ENCODE data around the gene OPCML.

The OPCML gene

GRCh38 chr11:132818951-132819350, 713.4 kb downstream of the OPCML start:
- no peak for DNase-seq (ENCODE audit: low read depth)
- TF ChIP-seq, protein P1, sequence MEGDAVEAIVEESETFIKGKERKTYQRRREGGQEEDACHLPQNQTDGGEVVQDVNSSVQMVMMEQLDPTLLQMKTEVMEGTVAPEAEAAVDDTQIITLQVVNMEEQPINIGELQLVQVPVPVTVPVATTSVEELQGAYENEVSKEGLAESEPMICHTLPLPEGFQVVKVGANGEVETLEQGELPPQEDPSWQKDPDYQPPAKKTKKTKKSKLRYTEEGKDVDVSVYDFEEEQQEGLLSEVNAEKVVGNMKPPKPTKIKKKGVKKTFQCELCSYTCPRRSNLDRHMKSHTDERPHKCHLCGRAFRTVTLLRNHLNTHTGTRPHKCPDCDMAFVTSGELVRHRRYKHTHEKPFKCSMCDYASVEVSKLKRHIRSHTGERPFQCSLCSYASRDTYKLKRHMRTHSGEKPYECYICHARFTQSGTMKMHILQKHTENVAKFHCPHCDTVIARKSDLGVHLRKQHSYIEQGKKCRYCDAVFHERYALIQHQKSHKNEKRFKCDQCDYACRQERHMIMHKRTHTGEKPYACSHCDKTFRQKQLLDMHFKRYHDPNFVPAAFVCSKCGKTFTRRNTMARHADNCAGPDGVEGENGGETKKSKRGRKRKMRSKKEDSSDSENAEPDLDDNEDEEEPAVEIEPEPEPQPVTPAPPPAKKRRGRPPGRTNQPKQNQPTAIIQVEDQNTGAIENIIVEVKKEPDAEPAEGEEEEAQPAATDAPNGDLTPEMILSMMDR (IDR thresholded peaks at IDR 0.05; ENCODE audit: low read length, missing control alignments): no peak
- no peak overlapping the region for H3K4me3 ChIP-seq (replicated peaks; ENCODE audit: low read depth, low read length)

DNA sequence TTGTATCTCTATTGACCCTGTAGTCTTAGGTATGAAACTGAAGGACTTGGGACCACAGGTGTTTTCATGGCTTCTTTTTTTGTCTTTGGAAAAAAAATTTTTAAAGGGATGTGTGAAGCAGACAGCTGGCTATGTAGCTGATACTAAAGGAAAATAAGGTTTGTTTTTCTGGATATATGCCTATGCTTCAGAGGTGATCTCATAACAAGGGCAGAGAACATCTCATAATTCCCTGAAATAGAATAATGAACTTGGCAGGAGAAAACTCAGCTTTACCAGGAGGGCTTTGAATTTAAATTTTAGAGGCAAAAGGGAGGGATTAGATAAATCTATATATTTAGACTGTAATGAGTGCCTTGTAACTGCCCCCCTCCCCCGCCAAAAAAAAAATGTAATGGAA, 714.9 kb downstream of the OPCML start:
- no peak overlapping the region for H3K4me3 ChIP-seq (replicated peaks; ENCODE audit: low read depth, low read length)
- DNase-seq (ENCODE audit: low read depth): no peak
- TF ChIP-seq, protein P1 (IDR thresholded peaks at IDR 0.05; ENCODE audit: low read length, missing control alignments): no peak

DNA sequence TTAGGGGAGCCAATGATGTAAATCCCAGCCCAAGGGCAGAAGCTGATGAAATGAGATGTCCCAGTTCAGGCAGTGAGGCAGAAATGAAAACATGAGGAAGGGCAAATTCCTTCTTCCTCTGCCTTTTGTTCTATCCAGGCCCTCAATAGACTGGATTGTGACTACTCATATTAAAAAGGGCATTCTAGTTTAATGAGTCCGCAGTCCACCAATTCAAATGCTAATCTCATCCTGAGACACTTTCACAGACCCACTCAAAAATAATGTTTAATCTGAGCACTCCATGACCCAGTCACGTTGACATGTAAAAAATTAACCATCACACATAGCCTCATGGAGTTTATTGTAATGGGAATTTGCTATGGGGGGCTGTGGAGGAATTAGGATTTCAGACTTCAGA, 717.9 kb downstream of the OPCML start:
- TF ChIP-seq, protein P1 (IDR thresholded peaks at IDR 0.05; ENCODE audit: low read length, missing control alignments): no peak
- no peak overlapping the region for H3K4me3 ChIP-seq (replicated peaks; ENCODE audit: low read depth, low read length)
- DNase-seq (ENCODE audit: low read depth): no peak

GRCh38 chr11:132811649-132812048, 720.7 kb downstream of the OPCML start:
- TF ChIP-seq, protein P1 (IDR thresholded peaks at IDR 0.05; ENCODE audit: low read length, missing control alignments): no peak
- no peak overlapping the region for H3K4me3 ChIP-seq (replicated peaks; ENCODE audit: low read depth, low read length)
- no peak for DNase-seq (ENCODE audit: low read depth)

GRCh38 chr11:132809070-132809469, 723.2 kb downstream of the OPCML start:
- TF ChIP-seq, protein P1 (IDR thresholded peaks at IDR 0.05; ENCODE audit: low read length, missing control alignments): no peak
- no peak overlapping the region for H3K4me3 ChIP-seq (replicated peaks; ENCODE audit: low read depth, low read length)
- DNase-seq (ENCODE audit: low read depth): no peak

GRCh38 chr11:132804258-132804657, 728.0 kb downstream of the OPCML start:
- no peak overlapping the region for H3K4me3 ChIP-seq (replicated peaks; ENCODE audit: low read depth, low read length)
- no peak for DNase-seq (ENCODE audit: low read depth)
- TF ChIP-seq, protein P1 (IDR thresholded peaks at IDR 0.05; ENCODE audit: low read length, missing control alignments): no peak

DNA sequence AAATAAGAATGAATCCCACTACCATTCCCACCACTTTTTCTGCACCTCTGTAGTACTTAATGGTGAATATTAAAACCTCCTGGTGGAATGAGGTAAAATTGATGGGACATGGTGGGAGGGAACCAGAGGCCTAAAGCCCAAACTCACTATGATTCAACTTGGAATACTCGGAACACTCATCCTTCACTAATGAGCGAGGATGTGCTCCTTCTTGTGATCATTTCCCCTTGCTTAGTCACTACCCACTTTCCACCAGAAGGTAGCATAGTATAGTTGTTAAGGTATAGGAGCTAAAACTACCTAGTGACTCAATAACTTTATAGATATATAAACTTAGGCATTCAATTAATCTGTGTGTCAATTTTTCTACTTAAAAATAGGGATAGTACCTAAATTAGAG, 728.9 kb downstream of the OPCML start:
- TF ChIP-seq, protein P1 (IDR thresholded peaks at IDR 0.05; ENCODE audit: low read length, missing control alignments): no peak
- no peak overlapping the region for H3K4me3 ChIP-seq (replicated peaks; ENCODE audit: low read depth, low read length)
- no peak for DNase-seq (ENCODE audit: low read depth)
